NCI-H1105 (cell line): ENCODE data around the gene C10orf105.

Experiments used
- DNase-seq: peaks from one replicate; lab custom pipeline; 2025; lab: John Stamatoyannopoulos, UW

C10orf105 gene

DNA sequence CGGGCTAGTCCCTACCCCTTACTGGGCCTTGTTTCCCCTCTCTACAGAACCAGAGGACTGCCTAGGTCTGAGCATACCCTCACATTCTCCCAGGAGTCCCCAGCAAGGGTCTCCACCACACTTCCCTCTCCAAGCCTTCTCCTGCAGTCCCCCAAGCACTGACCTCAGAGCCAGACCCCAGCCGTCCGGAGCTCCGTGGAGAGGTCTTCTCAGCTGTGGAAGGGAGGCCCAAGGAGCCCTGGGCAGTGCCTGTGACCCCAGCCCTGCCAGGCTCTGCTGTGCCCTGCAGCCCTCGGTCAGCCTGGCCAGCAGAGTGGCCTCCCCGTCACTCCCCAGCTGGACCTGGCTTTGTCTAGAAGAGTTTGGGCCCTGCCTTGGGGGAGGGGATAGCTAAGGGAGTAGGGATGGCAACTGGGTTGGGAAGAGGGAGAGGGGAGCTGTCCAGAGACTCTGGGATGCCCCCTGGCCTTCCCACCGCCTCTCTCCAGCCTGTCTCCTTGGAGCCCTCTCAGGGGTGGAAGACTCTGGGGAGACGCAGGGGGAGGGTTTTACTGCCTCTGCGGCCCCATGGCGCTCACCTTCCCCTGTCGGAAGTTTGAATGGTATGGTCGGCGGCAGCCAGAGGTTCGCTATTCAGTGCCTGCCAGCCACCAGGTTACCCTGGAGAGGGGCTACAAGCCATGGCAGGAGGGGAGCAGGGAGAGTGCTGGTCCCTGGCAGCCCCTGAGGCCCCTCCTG, at the start of gene C10orf105:
C10orf105 (minus strand) TSS at position 315 of the 738 bp plus-strand sequence. CDS start 3,441 bp downstream, outside the sequence.
- DNase-seq = no peak

DNA sequence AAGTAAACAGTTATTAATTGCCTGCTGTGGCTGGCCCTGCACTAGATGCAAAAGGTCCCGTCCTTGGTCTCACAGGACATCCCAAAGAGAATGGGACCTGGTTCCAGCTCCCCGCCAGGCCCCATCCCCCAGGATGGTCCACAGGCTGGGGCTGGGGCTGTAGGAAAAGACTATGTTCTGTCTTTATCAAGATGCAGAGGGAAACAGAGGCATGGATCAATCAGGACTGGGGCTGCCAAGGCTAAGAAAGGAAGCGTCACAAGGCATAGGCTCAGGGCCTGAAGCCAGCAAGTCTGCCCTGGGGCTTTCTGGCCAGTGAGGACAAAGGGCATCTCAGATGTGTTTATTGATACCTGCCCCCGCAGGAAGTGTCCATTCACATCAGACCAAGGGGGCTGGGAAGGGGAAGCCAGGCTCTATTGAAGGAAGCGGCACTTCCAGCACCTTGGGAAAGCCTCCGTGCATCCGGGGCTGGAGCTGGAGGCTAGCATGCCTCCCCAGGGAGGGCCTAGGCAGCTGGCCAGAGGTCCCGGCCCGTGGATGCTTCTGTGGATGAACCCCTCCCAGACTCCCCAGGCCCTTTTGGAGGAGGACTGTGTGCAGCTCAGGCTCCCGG, 48.0 kb upstream of the C10orf105 start:
- no peak for DNase-seq

GRCh38 chr10:71766717-71767419, 47.3 kb upstream of the C10orf105 start:
- no peak for DNase-seq

GRCh38 chr10:71765906-71766716, 46.5 kb upstream of the C10orf105 start:
- DNase-seq = no peak

- no peak for DNase-seq
Observed at GRCh38 chr10:71765176-71765904, 45.8 kb upstream of the C10orf105 start.

DNA sequence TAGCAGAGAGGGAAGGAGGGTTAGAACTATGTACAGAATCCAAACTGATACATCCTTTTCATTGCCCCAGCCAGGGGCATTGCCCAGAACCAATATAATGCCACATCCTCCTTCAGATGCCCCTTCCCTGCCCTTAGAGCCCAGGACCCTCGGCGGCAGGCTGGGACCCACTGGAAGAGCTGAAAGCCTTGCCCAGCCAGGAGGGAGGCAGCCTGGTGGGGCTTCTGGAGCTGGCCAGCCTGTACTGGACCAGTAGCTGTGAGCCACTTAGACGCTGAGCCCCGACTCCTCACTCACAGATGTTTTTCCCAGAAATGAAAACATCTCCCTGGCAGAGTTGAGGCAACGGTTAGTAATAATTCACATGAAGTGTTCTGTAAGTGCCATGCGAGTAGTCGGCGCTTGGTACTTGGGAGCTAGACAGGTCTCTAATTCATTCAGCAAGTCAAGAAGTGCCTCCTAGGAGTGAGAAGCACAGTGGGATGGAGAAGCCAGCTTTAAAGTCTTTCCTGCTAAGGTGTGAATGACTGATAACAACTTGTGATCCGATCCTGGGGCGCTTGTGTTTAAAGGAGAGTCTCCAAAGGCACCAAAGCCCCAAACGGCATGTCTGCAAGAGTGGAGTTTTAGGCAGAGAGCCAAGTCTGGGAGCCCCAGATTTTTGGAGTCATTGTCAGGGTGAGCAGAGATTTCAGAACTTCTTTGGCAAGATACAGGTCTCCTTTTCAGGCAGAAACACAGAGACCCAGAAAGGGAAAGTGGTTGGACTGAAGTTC, 44.0 kb upstream of the C10orf105 start:
- DNase-seq = no peak

DNA sequence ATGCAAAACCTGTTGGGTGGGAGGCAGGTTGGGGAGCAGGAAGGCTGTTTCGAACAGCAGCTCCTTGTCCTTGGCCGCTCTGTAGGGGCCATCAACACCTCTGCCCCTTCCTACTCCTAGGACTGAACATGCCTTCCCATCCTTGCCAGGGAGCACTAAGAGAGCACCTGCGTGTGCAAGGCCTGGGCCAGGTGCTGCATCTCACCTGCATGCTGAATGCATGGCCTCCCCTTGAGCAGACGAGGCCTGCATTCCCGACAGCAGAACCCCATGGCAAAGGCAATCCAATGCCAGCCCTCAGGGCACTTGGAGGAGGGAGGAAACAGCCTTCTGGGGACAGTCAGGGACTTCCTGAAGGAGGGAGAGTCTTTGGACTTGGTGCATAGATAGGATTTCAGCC, 42.7 kb upstream of the C10orf105 start:
- no peak for DNase-seq

DNA sequence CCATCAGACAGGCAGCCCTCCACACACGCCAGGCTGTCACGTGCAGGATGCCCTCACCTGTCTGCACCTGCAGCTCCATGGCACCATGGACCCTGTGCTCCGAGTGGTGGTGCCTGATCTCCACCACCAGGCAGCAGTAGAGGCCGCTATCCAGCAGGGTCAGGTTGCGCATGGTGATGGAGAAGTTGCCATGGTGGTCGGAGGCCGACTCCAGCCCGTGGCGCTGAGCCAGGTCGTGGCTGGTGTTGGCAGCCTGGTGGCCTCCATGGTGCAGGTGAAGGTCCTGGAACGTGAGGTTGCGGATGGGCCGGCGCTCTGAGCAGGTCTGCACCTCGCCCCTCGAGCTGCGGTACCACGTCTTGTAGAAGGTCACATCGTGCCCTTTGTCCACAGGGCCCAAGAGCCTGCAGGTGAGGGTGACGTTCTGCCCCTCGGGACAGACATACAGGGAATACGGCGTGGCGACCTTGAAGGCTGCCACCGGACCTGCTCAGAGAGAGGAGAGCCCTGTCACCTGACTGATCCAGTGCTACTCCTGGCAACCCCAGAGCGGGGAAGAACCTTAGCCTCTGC, 42.0 kb upstream of the C10orf105 start:
- DNase-seq = no peak

- DNase-seq = no peak
Observed at GRCh38 chr10:71761105-71761511, 41.5 kb upstream of the C10orf105 start.

GRCh38 chr10:71757399-71757922, 37.9 kb upstream of the C10orf105 start:
- no peak for DNase-seq

GRCh38 chr10:71756311-71757191, 37.0 kb upstream of the C10orf105 start:
- no peak for DNase-seq

DNA sequence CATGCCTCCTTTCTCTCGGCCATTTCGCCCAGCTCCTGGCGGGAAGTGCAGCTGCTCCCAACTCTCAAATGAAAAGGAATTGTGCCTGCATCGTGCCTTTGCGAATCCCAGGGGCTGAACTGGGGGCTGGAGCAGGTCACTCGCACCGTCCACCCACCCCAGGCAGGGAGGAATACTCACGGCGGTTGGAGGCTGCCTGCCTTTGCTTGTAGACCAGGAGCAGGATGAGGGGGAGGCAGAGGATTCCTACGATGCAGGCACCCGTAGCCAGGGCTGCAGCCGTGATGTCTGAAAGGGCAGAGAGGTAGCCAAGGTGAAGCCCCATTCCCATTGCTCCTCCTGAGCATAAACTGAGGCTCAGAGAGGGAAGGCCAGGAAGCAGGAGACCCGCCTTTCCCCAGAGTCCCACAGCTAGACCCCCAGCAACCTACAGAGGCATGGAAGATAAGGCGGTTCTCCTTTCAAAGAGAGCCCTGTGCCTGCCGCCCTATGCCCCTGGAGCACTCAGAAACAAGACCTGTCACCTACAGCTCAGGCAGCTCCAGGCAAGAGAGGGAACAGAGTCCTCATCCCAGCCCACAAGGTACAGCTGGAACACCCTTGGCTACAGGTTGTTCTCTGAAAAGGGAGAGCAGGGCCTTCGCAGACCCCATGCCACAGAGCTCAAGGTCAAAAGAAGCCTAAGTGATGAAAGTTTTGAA, 35.8 kb upstream of the C10orf105 start:
- no peak for DNase-seq

DNA sequence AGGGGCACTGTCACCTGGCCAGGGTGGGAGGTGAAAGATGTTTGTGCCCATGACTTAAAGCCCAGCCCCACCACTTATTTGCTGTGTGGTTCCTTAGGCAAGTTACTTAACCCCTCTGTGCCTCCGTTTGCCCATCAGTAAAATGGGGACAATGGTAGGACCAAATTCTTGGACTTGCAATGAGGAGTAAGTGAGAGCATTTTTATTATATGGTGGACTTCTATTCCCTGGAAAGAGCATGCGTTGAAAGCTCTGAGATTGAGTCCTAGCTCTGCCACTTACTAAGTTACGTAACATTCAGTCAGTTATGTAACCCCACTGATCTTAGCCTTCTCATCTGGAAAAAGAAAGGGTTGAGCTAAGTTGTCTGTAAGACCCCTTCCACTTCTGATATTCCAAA, 35.0 kb upstream of the C10orf105 start:
- no peak for DNase-seq

- DNase-seq = no peak
Observed at GRCh38 chr10:71753960-71754505, 34.5 kb upstream of the C10orf105 start.

DNA sequence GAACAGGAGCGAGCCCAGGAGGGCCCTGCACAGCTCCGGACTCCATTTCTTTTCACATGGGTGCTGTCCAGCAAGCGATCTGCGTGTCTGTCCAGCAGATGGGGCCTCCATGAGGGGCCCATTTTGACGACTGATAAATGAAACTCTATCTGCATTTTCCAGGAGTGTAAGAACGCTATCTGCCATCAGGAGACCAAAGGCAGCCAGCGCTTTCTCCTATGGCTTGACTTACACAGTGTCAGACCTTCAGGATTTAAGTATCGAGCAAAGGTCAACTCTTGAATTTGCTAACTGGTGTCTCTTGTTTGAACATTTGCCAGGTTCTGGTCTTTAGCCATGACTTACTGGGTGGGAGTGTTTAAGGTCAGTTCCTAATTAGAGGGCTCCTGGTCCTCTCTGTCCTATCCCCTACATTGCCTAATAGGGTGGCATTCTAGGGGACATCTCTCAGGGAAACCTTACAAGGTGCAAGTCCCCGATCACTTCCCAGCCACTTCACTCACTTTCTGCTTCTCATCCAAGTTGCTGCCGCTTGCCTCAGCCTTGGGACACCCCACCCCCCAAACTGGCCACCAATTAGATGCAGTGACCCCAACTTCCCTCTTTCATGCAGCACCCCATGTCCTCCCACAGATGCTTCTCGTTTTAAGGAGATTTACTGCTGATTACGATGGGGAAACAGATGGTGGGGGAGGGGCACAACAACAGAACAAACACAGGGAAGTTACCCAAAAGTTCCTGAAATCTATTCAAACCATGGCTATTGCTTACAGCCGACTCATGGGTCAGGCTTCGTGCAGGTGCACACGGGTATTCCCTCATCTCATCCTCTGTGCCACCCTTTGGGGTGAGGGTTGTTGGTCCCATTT, 33.7 kb upstream of the C10orf105 start:
- no peak for DNase-seq

DNA sequence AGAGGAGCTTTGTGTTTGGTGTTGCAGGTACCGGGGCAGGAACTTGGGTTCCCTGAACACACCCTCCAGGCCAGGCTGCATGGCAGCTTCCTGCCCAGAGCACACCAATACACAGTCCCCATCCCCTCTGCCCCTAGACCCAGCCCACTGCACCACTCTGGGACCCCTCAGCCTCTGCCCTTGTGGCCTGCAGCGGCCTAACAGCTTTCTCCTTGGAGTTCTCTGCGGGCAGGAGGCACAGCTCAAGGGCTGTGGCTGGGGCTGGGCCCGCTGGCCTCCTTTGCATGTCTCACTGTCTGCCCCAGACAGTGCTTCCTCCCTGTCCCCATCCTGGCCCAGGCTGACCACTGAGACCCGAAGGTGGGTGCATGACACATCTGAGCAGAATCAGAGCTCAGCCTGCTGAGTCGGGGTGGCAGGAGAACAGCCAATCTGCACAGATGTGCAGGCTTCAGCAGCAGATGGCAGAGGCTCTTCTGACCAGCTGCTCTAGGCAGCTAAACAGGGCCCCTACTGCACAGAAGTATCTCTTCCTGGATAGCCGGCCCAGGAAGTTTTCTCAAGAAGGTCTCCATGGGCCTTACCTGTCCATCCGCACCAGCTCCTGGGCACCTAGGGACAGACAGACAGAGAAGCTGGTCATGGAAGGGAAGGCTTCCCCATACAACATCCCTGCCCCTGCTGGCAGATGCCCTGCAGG, 33.0 kb upstream of the C10orf105 start:
- no peak for DNase-seq
